Activated naive CD8-positive, alpha-beta T cell treated with anti-CD3 and anti-CD28 coated beads, Interleukin-2, amount 10 ng/mL, durations not matched to agents 7 days and 5 days (primary cell): ENCODE data around the gene COL1A1. TPM values are rescaled to one million over a fixed set of nuclear protein-coding genes. Genes with fewer than 3 reads are reported as not detected.

Source experiments
- ATAC-seq: fragments of 150-1000 bp; cut with Tn5 transposase; one replicate; pipeline ENCODE4 v1.10.0; 2021; ENCODE audit warnings: low read depth, moderate library complexity
- POLR2A ChIA-PET: fragments of 350-600 bp; sonication (Branson Sonifier 250); formaldehyde crosslinking; loops from one replicate; lab custom pipeline; 2021; ENCODE audit warnings: antibody characterized with exemption; lab: Charles Lee
- DNase-seq: peaks from one replicate; pipeline ENCODE4 v3.0.0; 2021
- H3K27ac Mint-ChIP-seq: one replicate; pipeline ENCODE4 v1.8.0; 2022; ENCODE audit warnings: mild to moderate bottlenecking, mixed read lengths
- H3K27me3 Mint-ChIP-seq: one replicate; pipeline ENCODE4 v1.8.0; 2022; ENCODE audit warnings: mild to moderate bottlenecking, moderate library complexity, mixed read lengths
- H3K36me3 Mint-ChIP-seq: one replicate; pipeline ENCODE4 v1.8.0; 2021; ENCODE audit warnings: mild to moderate bottlenecking, mixed read lengths
- H3K4me1 Mint-ChIP-seq: one replicate; pipeline ENCODE4 v1.8.0; 2021; ENCODE audit warnings: mixed read lengths
- H3K4me3 Mint-ChIP-seq: one replicate; pipeline ENCODE4 v1.8.0; 2022; ENCODE audit warnings: mild to moderate bottlenecking, moderate library complexity, mixed read lengths
- H3K9me3 Mint-ChIP-seq: one replicate; pipeline ENCODE4 v1.8.0; 2021; ENCODE audit warnings: mixed read lengths
- total RNA-seq, 2 experiments: library from RNA; stranded (reverse); gene quantifications; one replicate each; pipeline ENCODE4 v1.2.3, GENCODE V29; 2021

The COL1A1 gene
- total RNA-seq, 2 experiments from 2014 or later = 0.78 to 0.96 TPM

DNA sequence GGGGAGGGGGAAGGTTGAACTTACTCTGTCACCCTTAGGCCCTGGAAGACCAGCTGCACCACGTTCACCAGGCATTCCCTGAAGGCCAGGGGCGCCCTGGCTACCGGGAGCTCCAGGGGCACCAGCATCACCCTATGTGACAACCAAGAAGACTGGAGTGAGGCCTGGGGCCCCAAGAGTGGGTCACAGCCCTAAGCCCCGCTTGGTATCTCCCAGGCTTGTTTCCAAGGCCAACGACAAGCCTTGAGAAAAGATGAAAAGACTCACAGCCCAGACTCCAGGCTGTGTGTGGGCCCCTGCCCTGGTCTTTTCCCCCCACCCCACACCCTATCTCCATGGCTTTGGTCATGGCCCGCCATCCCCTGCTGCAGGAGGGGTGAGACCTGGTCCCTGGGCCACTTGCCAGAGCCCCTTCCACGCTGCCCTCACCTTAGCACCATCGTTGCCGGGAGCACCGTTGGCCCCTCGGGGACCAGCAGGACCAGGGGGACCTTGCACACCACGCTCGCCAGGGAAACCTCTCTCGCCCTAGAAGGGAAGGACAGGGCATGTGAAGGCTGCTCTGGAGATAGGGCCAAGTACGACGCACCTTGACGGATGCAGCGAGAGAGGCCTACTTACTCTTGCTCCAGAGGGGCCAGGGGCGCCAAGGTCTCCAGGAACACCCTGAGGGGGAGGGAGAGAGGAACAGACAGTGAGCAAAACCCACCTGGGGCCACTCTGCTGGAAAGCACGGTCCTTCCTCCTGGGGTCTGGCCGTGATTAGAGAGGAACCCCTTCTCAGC is 9.9 kb downstream of the COL1A1 start:
- ATAC-seq (no peak), DNase-seq (no peak)
- Mint-ChIP-seq H3K27ac (no peak overlapping the region), H3K9me3 (no peaks in the 10 kb centered on the region), H3K4me3 (no peak overlapping the region), H3K27me3 (peaks cover 1% of the 10 kb centered on the region), H3K4me1 (no peaks in the 10 kb centered on the region), H3K36me3 (no peaks in the 10 kb centered on the region)
- POLR2A ChIA-PET = no interaction called here

DNA sequence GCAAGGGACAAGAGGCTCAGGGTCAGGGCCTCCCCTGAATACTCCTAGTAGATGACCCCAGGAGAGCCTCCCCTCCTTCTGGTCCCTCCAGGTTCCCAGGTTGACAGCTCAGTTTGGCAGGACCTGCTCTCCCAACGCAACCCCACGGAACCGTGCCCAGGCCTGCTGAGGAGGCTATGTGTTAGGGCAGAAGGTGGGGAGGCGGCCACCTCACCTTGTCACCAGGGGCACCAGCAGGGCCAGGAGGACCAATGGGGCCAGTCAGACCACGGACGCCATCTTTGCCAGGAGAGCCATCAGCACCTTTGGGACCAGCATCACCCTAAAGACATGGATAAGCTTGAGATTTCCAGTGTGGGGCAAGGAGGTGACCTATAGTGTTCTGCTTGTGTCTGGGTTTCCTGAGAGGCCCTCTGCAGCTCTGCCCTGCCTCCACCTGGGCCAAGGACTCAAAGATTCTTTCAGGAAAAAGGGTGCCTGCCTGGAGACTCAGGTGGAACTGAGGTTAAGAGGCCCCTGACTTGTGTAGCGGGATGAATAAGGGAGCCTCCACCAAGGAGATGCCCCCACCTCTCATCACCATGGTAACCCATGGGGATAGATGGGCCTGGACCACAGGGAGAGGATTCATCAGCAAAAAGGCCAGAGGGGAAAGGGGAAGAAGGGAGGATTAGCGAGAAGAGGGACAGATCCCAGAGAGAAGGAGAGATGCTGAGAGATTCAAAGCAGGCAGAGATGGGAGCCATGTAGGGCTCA is 10.7 kb downstream of the COL1A1 start:
- no peaks in the 10 kb centered on the region for H3K4me1 Mint-ChIP-seq
- ATAC-seq (no peak), DNase-seq (no peak)
- no peaks in the 10 kb centered on the region for H3K27me3 Mint-ChIP-seq
- H3K36me3 Mint-ChIP-seq = no peaks in the 10 kb centered on the region
- H3K9me3 Mint-ChIP-seq = no peaks in the 10 kb centered on the region
- POLR2A ChIA-PET = no interaction called here
- H3K4me3 Mint-ChIP-seq = no peak overlapping the region
- no peak overlapping the region for H3K27ac Mint-ChIP-seq

DNA sequence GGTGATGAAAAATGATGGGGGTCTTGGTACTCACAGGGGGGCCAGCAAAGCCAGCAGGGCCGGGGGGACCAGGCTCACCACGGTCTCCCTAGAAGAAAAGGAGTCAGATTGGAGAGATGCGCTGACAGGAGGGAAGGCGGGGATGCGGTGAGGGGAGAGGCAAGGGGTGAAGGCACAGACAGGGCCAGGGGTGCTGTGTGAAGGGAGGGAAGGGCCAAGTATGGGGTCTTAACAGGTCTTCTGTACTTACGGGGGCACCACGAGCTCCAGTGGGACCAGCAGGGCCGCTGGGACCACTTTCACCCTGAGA is 11.2 kb downstream of the COL1A1 start:
- Mint-ChIP-seq H3K4me1 (no peaks in the 10 kb centered on the region), H3K27me3 (no peaks in the 10 kb centered on the region), H3K4me3 (no peak overlapping the region), H3K36me3 (no peaks in the 10 kb centered on the region), H3K9me3 (no peaks in the 10 kb centered on the region), H3K27ac (no peak overlapping the region)
- POLR2A ChIA-PET = no interaction called here
- ATAC-seq (no peak), DNase-seq (no peak)

DNA sequence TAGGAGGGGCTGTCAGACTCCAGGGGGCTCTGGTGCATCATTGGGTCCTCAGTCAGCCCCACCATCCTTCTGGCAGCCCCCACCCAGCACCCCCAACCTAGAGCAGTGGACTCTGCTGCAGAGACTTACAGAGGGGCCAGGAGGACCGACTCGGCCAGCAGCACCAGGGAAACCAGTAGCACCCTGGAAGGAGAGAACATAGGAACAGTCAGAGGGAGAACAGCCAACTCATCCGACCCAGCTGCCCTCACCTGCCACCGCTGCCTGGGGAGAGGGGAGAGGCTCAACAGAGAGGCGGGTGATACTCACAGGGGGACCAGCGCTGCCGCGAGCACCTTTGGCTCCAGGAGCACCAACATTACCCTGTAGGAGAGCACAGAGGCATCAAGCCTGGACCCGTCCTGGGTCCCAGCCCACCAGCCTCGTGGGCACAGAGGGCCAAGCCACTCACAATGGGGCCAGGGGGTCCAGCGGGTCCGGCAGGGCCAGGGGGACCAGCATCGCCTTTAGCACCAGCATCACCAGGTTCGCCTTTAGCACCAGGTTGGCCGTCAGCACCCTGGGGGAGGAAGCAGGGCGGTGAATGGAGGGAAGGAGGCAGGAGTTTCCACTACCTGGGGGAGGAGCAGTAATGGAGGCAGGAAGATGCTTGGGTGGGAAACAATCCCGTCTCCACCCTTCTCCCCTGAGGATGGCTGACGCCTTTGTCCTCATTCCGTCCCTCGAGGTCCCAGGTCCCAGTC is 11.7 kb downstream of the COL1A1 start:
- ATAC-seq (no peak), DNase-seq (no peak)
- no peak overlapping the region for H3K4me3 Mint-ChIP-seq
- no peaks in the 10 kb centered on the region for H3K9me3 Mint-ChIP-seq
- H3K27ac Mint-ChIP-seq = no peak overlapping the region
- POLR2A ChIA-PET = no interaction called here
- H3K27me3 Mint-ChIP-seq = no peaks in the 10 kb centered on the region
- H3K36me3 Mint-ChIP-seq = no peaks in the 10 kb centered on the region
- H3K4me1 Mint-ChIP-seq = no peaks in the 10 kb centered on the region

DNA sequence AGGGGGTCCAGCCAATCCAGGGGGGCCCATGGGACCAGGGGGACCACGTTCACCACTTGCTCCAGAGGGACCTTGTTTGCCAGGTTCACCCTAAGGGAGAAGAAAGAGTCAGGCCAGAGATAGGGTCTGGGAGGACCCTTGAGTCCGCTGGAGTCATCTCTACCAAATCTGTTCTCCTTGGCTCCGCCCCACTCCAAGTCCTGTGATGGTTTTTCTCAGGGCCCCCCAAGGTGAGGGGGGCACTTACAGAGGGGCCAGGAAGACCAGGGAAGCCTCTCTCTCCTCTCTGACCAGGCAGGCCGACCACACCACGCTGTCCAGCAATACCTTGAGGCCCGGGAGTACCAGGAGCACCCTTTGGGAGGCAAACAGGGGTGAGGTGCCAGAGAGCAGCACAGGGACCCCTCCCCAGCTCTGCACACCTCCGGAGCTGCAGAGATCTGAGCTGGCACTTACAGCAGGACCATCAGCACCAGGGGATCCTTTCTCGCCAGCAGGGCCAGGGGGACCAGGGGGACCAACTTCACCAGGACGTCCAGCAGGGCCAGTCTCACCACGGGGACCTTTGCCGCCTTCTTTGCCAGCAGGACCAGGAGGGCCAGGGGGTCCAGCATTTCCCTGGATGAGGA is 12.4 kb downstream of the COL1A1 start:
- Mint-ChIP-seq H3K9me3 (no peaks in the 10 kb centered on the region), H3K4me1 (peaks cover 2% of the 10 kb centered on the region), H3K4me3 (no peak overlapping the region), H3K27ac (no peak overlapping the region), H3K36me3 (no peaks in the 10 kb centered on the region), H3K27me3 (no peaks in the 10 kb centered on the region)
- ATAC-seq (no peak), DNase-seq (no peak)
- POLR2A ChIA-PET = no interaction called here

DNA sequence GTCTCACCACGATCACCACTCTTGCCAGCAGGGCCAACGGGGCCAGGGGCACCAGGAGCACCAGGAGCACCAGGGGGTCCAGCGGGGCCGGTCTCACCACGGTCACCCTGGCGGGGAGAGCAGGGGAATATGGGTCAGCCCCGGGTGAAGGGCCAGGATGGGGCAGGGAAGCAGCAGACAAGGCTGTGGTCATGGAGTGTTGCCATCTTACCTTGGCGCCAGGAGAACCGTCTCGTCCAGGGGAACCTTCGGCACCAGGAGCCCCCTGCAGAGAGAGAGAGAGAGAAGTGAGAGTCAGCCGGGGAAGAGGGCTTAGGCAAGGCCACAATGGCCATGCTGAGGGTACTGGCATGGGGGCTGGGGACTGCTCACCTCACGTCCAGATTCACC is 12.9 kb downstream of the COL1A1 start:
- Mint-ChIP-seq H3K9me3 (no peaks in the 10 kb centered on the region), H3K36me3 (no peaks in the 10 kb centered on the region), H3K4me1 (peaks cover 7% of the 10 kb centered on the region), H3K27me3 (no peaks in the 10 kb centered on the region), H3K4me3 (no peak overlapping the region), H3K27ac (no peak overlapping the region)
- DNase-seq (no peak), ATAC-seq (no peak)
- POLR2A ChIA-PET = no interaction called here

DNA sequence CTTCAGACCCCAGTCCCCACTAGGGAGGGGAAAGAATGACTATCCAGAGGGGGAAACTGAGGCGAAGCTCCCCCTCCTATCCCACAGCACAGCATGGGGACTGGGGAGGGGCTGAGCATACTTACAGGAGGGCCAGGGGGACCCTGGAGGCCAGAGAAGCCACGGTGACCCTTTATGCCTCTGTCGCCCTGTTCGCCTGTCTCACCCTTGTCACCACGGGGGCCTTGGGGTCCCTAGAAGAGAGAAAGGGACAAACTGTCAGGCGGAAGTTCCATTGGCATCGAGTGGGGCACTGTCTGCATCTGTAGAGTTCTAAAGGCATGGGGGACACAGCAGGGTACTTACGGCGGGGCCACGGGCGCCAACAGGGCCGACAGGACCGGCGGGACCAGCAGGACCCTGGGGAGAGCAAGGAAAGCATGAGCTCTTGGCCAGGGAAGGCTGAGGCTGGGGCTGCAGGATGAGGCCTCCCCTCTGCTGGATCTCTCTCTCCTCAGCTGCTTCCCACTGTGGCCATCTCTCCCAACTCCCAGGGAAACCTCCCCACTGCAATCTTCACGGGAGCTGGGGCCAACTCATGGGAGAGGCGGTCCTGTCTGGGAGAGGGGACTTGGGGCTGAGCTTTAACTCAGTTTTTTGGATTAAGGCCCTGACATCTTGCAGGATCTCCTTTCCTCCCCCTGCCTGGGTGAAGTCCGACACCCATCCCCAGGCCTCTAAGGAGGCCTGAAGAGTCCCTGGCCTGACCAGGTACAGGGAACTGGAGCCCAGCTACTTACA is 13.5 kb downstream of the COL1A1 start:
- Mint-ChIP-seq H3K4me3 (no peak overlapping the region), H3K27ac (no peak overlapping the region), H3K36me3 (no peaks in the 10 kb centered on the region), H3K27me3 (no peaks in the 10 kb centered on the region), H3K4me1 (peaks cover 11% of the 10 kb centered on the region), H3K9me3 (no peaks in the 10 kb centered on the region)
- DNase-seq = no peak
- no peak for ATAC-seq
- POLR2A ChIA-PET = no interaction called here

DNA sequence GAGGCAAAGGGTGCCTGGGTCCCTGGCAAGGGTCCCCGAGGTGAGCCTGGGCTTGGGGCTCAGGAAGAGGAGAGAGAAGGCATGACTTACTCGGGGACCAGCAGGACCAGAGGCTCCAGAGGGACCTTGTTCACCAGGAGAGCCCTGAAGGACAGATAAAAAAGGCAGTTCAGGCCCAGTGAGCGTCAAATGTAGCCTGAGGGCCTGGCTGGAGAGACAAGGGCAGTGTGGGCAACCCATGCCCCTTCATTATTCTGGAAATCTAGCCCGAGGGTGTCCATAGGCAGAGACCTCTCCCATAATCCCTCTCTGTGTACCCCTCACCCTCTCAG is 14.1 kb downstream of the COL1A1 start:
- DNase-seq (no peak), ATAC-seq (no peak)
- POLR2A ChIA-PET = no interaction called here
- Mint-ChIP-seq H3K27me3 (no peaks in the 10 kb centered on the region), H3K9me3 (no peaks in the 10 kb centered on the region), H3K36me3 (no peaks in the 10 kb centered on the region), H3K4me1 (peaks cover 15% of the 10 kb centered on the region), H3K27ac (no peak overlapping the region), H3K4me3 (no peak overlapping the region)

DNA sequence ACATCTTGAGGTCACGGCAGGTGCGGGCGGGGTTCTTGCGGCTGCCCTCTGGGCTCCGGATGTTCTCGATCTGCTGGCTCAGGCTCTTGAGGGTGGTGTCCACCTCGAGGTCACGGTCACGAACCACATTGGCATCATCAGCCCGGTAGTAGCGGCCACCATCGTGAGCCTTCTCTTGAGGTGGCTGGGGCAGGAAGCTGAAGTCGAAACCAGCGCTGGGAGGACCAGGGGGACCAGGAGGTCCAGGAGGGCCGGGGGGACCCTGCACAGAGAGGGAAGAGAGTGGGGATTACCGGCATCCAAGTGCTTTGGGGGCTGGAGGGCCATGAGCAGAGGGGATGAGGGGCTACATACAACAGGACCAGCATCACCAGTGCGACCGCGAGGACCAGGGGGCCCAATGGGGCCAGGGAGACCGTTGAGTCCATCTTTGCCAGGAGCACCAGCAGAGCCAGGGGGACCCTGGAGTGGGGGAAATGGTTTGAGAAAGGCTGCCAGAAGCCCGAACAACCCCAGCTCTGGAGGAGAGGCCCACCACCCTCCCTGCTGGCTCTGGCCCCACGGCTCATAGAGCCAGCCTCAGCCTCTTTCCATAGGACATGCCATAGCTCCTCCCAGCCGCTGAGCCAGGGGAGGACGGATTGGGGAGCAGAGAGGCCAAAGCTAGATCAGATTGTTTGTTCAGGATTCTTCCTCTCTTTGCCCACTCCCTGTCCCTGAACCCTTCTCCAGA is 14.6 kb downstream of the COL1A1 start:
- no peak for ATAC-seq
- H3K27ac Mint-ChIP-seq = no peak overlapping the region
- H3K4me1 Mint-ChIP-seq = peaks cover 18% of the 10 kb centered on the region
- POLR2A ChIA-PET = no interaction called here
- H3K36me3 Mint-ChIP-seq = no peaks in the 10 kb centered on the region
- no peak for DNase-seq
- no peak overlapping the region for H3K4me3 Mint-ChIP-seq
- H3K27me3 Mint-ChIP-seq = no peaks in the 10 kb centered on the region
- H3K9me3 Mint-ChIP-seq = no peaks in the 10 kb centered on the region

DNA sequence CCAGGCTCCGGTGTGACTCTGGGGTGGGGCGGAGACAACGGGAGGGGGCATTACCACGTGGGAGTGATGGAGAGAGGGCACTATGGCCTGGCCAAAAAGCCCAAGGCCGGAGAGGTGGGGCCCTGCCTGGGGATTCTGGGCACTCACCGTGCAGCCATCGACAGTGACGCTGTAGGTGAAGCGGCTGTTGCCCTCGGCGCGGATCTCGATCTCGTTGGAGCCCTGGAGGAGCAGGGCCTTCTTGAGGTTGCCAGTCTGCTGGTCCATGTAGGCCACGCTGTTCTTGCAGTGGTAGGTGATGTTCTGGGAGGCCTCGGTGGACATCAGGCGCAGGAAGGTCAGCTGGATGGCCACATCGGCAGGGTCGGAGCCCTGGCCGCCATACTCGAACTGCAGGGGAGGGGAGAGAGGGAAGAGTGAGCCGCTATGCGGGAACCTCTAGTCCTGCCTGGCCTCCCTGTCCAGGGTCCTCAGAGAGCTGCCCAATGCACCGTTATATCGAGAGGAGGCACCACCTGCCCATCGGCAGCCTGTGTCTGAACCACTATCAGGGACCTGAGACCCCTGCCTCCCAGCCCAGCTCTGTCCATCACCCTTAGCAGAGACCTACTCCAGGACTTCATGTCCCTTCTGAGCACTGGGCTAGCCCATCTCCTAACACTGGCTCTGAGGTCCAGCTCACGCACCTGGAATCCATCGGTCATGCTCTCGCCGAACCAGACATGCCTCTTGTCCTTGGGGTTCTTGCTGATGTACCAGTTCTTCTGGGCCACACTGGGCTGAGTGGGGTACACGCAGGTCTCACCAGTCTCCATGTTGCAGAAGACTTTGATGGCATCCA is 15.6 kb downstream of the COL1A1 start:
- peaks cover 21% of the 10 kb centered on the region for H3K4me1 Mint-ChIP-seq
- H3K27me3 Mint-ChIP-seq = peaks cover 2% of the 10 kb centered on the region
- H3K36me3 Mint-ChIP-seq = no peaks in the 10 kb centered on the region
- ATAC-seq (no peak), DNase-seq (no peak)
- no peak overlapping the region for H3K27ac Mint-ChIP-seq
- no peak overlapping the region for H3K4me3 Mint-ChIP-seq
- POLR2A ChIA-PET = no interaction called here
- H3K9me3 Mint-ChIP-seq = no peaks in the 10 kb centered on the region

DNA sequence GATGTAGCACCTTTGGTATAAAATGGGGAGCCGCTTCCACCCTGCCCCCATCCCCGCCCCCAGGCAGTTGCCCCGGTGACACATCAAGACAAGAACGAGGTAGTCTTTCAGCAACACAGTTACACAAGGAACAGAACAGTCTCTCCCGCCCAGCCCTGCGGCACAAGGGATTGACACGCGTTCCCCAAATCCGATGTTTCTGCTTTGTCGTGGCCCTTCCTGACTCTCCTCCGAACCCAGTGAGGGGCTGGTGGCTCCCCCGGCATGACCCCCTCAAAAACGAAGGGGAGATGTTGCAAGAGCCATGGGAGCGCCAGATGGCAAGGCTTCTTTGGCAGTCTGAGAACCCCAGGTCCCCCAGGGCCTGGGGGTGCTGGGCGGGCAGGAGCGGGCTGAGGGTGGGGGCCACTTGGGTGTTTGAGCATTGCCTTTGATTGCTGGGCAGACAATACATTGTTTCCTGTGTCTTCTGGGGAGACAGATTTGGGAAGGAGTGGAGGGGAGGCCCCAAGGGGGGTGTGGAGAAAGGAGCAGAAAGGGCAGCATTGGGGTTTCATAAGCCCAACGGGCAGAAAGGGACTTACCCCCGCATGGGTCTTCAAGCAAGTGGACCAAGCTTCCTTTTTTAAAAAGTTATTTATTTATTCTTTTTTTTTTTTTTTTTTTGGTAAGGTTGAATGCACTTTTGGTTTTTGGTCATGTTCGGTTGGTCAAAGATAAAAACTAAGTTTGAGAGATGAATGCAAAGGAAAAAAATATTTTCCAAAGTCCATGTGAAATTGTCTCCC is 16.6 kb downstream of the COL1A1 start:
- peaks cover 2% of the 10 kb centered on the region for H3K27me3 Mint-ChIP-seq
- ATAC-seq (no peak), DNase-seq (no peak)
- no peak overlapping the region for H3K4me3 Mint-ChIP-seq
- H3K4me1 Mint-ChIP-seq = peaks cover 21% of the 10 kb centered on the region
- POLR2A ChIA-PET = no interaction called here
- peak overlapping the region; percentile 56 for H3K27ac Mint-ChIP-seq
- H3K36me3 Mint-ChIP-seq = no peaks in the 10 kb centered on the region
- no peaks in the 10 kb centered on the region for H3K9me3 Mint-ChIP-seq
